ENCODE data around the gene GRIA1. TPM values are rescaled to one million over a fixed set of nuclear protein-coding genes. Genes with fewer than 3 reads are reported as not detected.

The GRIA1 gene
- total and polyA plus RNA-seq, 9 donors, result 0.11 to 1.4 (median 0.34) TPM; not detected in 2

DNA sequence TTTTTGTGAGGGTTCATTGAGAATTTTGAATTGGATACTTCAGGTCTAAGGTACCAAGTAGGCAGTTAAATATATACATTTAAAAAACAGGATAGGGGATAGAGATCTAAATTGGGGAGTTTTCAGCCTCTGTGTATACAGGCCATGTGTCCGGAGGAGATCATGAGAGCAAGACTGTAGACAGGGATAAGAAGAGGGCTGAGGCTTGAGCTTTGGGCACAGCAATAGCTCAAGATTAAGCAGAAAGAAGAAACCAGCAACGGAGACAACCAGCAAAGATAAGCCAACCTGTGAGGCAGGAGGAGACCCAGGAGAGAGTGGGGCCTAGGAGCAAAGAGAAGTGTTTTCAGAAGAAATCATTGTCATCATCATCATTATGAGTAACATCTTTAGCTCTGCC, 258.4 kb downstream of the GRIA1 start:
- intact Hi-C loops (cut with DNase I), result no loop called here
- Histone ChIP-seq H3K4me1 (ENCODE audit: insufficient read depth) (no peaks in the 10 kb centered on the region), H3K36me3 (no peaks in the 10 kb centered on the region), H3K4me3 (no peak overlapping the region), H3K27me3 (no peaks in the 10 kb centered on the region), H3K9me3 (no peaks in the 10 kb centered on the region), H3K27ac (no peak overlapping the region)
- TF ChIP-seq, protein P1, sequence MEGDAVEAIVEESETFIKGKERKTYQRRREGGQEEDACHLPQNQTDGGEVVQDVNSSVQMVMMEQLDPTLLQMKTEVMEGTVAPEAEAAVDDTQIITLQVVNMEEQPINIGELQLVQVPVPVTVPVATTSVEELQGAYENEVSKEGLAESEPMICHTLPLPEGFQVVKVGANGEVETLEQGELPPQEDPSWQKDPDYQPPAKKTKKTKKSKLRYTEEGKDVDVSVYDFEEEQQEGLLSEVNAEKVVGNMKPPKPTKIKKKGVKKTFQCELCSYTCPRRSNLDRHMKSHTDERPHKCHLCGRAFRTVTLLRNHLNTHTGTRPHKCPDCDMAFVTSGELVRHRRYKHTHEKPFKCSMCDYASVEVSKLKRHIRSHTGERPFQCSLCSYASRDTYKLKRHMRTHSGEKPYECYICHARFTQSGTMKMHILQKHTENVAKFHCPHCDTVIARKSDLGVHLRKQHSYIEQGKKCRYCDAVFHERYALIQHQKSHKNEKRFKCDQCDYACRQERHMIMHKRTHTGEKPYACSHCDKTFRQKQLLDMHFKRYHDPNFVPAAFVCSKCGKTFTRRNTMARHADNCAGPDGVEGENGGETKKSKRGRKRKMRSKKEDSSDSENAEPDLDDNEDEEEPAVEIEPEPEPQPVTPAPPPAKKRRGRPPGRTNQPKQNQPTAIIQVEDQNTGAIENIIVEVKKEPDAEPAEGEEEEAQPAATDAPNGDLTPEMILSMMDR (IDR thresholded peaks at IDR 0.05), result no peak
- TF ChIP-seq EP300 (IDR thresholded peaks at IDR 0.05) (no peak), POLR2A (IDR thresholded peaks at IDR 0.05) (no peak)
- 78 to 89% (median 79%) methylated on average over 2 of the region's 2 CpGs for WGBS, 3 donors
- no peak for DNase-seq

DNA sequence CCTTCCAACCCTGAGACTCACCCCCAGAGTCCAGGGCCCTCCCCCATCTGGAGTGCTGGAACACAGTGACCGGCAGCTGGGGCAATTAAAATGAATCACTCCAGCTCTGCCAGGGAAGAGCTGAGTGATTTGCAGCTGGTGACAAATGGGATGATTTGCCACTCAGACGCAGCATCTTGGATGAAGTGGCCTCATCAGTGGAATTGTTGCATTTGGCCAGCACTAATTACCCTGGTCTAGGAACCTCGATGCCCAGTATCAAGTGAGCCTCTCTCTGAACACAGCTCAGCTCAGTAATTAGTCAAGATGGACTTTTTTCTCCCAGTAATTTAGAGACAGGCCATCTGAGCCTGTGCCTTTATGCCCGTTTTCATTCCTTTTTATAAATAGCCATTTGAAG, 259.5 kb downstream of the GRIA1 start:
- Histone ChIP-seq H3K27me3 (no peaks in the 10 kb centered on the region), H3K4me3 (no peak overlapping the region), H3K4me1 (ENCODE audit: insufficient read depth) (no peaks in the 10 kb centered on the region), H3K9me3 (no peaks in the 10 kb centered on the region), H3K27ac (no peak overlapping the region), H3K36me3 (no peaks in the 10 kb centered on the region)
- WGBS, 3 donors, result 21 to 30% (median 26%) methylated on average over 4 of the region's 4 CpGs
- intact Hi-C loops (cut with DNase I), result no loop called here
- DNase-seq, result no peak
- TF ChIP-seq, protein P1 (IDR thresholded peaks at IDR 0.05), result no peak
- TF ChIP-seq EP300 (IDR thresholded peaks at IDR 0.05) (no peak), POLR2A (IDR thresholded peaks at IDR 0.05) (no peak)

DNA sequence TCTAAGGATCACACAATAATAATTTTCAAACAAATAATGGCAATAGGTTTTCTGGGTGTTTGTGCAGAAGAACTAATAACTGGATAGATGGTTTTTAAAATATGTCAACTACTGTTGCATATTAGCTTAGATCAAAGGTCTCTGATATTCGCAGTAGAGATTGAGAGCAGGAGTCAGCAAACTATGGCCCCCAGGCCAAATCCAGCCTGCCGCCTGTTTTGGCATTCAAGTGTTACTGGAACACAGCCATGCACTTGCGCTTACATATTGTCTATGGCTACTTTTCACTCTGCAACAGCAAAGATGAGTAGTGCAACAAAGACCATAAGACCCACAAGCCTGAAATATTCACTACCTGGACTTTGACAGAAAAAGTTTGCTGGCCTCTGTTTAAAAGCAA, 260.8 kb downstream of the GRIA1 start:
- 60 to 68% (median 66%) methylated on average over 3 of the region's 3 CpGs for WGBS, 3 donors

DNA sequence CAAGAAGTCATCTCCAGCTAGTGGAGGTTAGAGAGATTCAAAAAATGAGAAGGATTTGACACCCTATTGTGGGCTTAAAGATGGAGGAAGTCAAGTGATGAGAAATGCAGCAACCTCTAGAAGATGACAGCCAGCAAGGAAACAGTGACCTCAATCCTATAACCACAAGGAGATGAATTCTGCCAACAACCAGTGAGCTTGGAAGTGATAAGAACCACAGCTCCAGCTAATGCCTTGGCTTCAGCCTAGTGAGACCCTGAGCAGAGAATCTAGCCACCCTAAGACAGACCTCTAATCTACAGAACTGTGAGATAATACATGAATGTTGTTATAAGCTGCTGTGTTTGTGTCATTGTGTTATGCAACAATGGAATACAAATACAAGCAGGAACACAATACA, 262.4 kb downstream of the GRIA1 start:
- no peak overlapping the region for H3K27ac ChIP-seq
- H3K4me3 ChIP-seq, result no peak overlapping the region
- H3K4me1 ChIP-seq (ENCODE audit: insufficient read depth), result no peaks in the 10 kb centered on the region
- DNase-seq, result no peak
- H3K36me3 ChIP-seq, result no peaks in the 10 kb centered on the region
- no peaks in the 10 kb centered on the region for H3K27me3 ChIP-seq
- H3K9me3 ChIP-seq, result no peaks in the 10 kb centered on the region
- intact Hi-C loops (cut with DNase I), result no loop called here
- TF ChIP-seq POLR2A (IDR thresholded peaks at IDR 0.05), result no peak
- no peak for TF ChIP-seq EP300 (IDR thresholded peaks at IDR 0.05)

More for the DNA sequence above, 260.8 kb downstream of the GRIA1 start:
- intact Hi-C loops (cut with DNase I), result no loop called here
- no peak overlapping the region for H3K4me3 ChIP-seq
- no peaks in the 10 kb centered on the region for H3K27me3 ChIP-seq
- DNase-seq, result no peak
- H3K27ac ChIP-seq, result no peak overlapping the region
- no peaks in the 10 kb centered on the region for H3K36me3 ChIP-seq
- H3K4me1 ChIP-seq (ENCODE audit: insufficient read depth), result no peaks in the 10 kb centered on the region
- no peak for TF ChIP-seq EP300 (IDR thresholded peaks at IDR 0.05)
- TF ChIP-seq, protein P1 (IDR thresholded peaks at IDR 0.05), result no peak
- TF ChIP-seq POLR2A (IDR thresholded peaks at IDR 0.05), result no peak
- no peaks in the 10 kb centered on the region for H3K9me3 ChIP-seq

DNA sequence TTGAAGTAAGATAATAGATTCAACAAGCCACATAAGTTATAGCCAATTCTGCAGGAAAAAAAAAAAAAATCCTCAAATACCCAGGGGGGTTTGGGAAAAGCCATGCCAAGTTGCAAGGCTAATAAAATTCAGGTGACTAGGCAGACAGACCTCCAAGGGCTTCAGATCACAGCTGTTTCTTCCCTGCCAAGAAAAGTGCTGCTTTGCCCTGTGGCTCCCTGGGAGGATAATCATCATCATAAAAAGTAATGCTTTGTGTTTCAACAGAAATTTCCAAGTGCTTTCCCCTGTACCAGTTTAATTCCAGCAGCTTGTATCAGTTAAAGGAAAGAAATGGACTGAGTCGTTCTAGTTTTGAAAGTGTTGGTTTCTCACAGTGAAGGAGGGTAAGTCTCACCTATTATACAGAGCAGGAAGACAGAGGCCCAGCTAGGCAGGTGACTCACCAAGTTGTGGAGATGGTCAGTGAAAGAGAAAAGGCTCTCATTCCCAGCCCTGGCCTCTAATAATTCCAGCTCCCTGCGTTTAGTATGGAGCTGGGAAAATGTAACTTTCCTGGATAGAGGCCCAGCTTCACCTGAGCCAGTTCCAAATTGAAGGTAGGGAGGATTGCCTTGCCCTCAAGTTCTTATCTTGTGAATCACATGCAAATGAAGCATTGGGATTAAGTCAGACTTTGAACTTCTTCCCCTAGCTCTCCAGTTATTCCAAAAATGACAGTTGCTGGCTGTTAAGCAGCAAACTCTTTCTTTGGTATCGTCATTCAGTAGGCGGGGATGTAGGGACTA, 263.4 kb downstream of the GRIA1 start:
- TF ChIP-seq EP300 (IDR thresholded peaks at IDR 0.05) (no peak), POLR2A (IDR thresholded peaks at IDR 0.05) (no peak)
- TF ChIP-seq, protein P1 (IDR thresholded peaks at IDR 0.05), result no peak
- Histone ChIP-seq H3K4me1 (ENCODE audit: insufficient read depth) (no peaks in the 10 kb centered on the region), H3K4me3 (no peak overlapping the region), H3K27me3 (no peaks in the 10 kb centered on the region), H3K36me3 (no peaks in the 10 kb centered on the region), H3K9me3 (no peaks in the 10 kb centered on the region), H3K27ac (no peak overlapping the region)
- WGBS, 3 donors, result 56 to 65% (median 56%) methylated on average over 4 of the region's 4 CpGs
- DNase-seq, result no peak
- intact Hi-C loops (cut with DNase I), result no loop called here
